ENCODE data around the gene BCAS3.

The BCAS3 gene

GRCh38 chr17:60675997-60676396 is 1.7 kb upstream of the BCAS3 start:
- no peak for DNase-seq

- no peak for DNase-seq
Observed at GRCh38 chr17:60676758-60677307, 818 bp upstream of the BCAS3 start.

- DNase-seq: no peak
Observed at GRCh38 chr17:60678118-60678444, 430 bp downstream of the BCAS3 start.

- DNase-seq: no peak
Observed at GRCh38 chr17:60679287-60679686, 1.6 kb downstream of the BCAS3 start.

- no peak for DNase-seq
Observed at GRCh38 chr17:60680754-60681153, 3.1 kb downstream of the BCAS3 start.

- DNase-seq: no peak
Observed at GRCh38 chr17:60685437-60685836, 7.8 kb downstream of the BCAS3 start.

GRCh38 chr17:60695960-60696359 is 18.3 kb downstream of the BCAS3 start:
- DNase-seq: no peak

GRCh38 chr17:60699090-60699489 is 21.4 kb downstream of the BCAS3 start:
- no peak for DNase-seq

GRCh38 chr17:60704170-60704569 is 26.5 kb downstream of the BCAS3 start:
- DNase-seq: no peak

- no peak for DNase-seq
Observed at GRCh38 chr17:60712675-60713074, 35.0 kb downstream of the BCAS3 start.

GRCh38 chr17:60713608-60714007 is 36.0 kb downstream of the BCAS3 start:
- no peak for DNase-seq

GRCh38 chr17:60716766-60717165 is 39.1 kb downstream of the BCAS3 start:
- no peak for DNase-seq

GRCh38 chr17:60717814-60718213 is 40.2 kb downstream of the BCAS3 start:
- no peak for DNase-seq

- no peak for DNase-seq
Observed at GRCh38 chr17:60720763-60721531, 43.3 kb downstream of the BCAS3 start.

- DNase-seq: no peak
Observed at GRCh38 chr17:60724647-60725046, 47.0 kb downstream of the BCAS3 start.

GRCh38 chr17:60729854-60730253 is 52.2 kb downstream of the BCAS3 start:
- DNase-seq: no peak

- DNase-seq: no peak
Observed at GRCh38 chr17:60730273-60730672, 52.6 kb downstream of the BCAS3 start.

GRCh38 chr17:60738287-60738686 is 60.6 kb downstream of the BCAS3 start:
- no peak for DNase-seq

- DNase-seq: no peak
Observed at GRCh38 chr17:60740584-60740983, 62.9 kb downstream of the BCAS3 start.

- no peak for DNase-seq
Observed at GRCh38 chr17:60741031-60741430, 63.4 kb downstream of the BCAS3 start.

GRCh38 chr17:60743282-60743681 is 65.6 kb downstream of the BCAS3 start:
- no peak for DNase-seq

GRCh38 chr17:60743799-60744198 is 66.1 kb downstream of the BCAS3 start:
- no peak for DNase-seq

GRCh38 chr17:60744355-60744966 is 66.8 kb downstream of the BCAS3 start:
- DNase-seq: no peak

GRCh38 chr17:60745544-60745943 is 67.9 kb downstream of the BCAS3 start:
- no peak for DNase-seq

Measured in CD4-positive, alpha-beta T cell treated with Interleukin-15 for 1 hour (primary cell).